Measurements from ENCODE around the gene THSD7A.

THSD7A gene

GRCh38 chr7:11505471-11505985, 326.5 kb downstream of the THSD7A start:
- DNase-seq: no peak

- DNase-seq: no peak
These were observed 339.7 kb downstream of the THSD7A start for GRCh38 chr7:11492307-11492706.

- no peak for DNase-seq
These were observed 340.2 kb downstream of the THSD7A start for GRCh38 chr7:11491811-11492210.

- no peak for DNase-seq
These were observed 342.7 kb downstream of the THSD7A start for GRCh38 chr7:11489280-11489679.

- DNase-seq: no peak
These were observed 345.7 kb downstream of the THSD7A start for GRCh38 chr7:11486271-11486670.

GRCh38 chr7:11485636-11486035, 346.4 kb downstream of the THSD7A start:
- no peak for DNase-seq

- DNase-seq: no peak
These were observed 351.9 kb downstream of the THSD7A start for GRCh38 chr7:11480143-11480542.

- no peak for DNase-seq
These were observed 353.1 kb downstream of the THSD7A start for GRCh38 chr7:11478882-11479281.

GRCh38 chr7:11478426-11478825, 353.6 kb downstream of the THSD7A start:
- DNase-seq: no peak

GRCh38 chr7:11474902-11475585, 357.0 kb downstream of the THSD7A start:
- DNase-seq: no peak

GRCh38 chr7:11473807-11474424, 358.1 kb downstream of the THSD7A start:
- DNase-seq: no peak

GRCh38 chr7:11473220-11473619, 358.8 kb downstream of the THSD7A start:
- no peak for DNase-seq

- DNase-seq: no peak
These were observed 359.4 kb downstream of the THSD7A start for GRCh38 chr7:11472646-11473045.

GRCh38 chr7:11471255-11471654, 360.7 kb downstream of the THSD7A start:
- no peak for DNase-seq

GRCh38 chr7:11469028-11469745, 362.8 kb downstream of the THSD7A start:
- no peak for DNase-seq

- DNase-seq: no peak
These were observed 365.4 kb downstream of the THSD7A start for GRCh38 chr7:11466517-11467105.

GRCh38 chr7:11464624-11465023, 367.4 kb downstream of the THSD7A start:
- DNase-seq: no peak

- no peak for DNase-seq
These were observed 370.1 kb downstream of the THSD7A start for GRCh38 chr7:11461946-11462345.

GRCh38 chr7:11458736-11459483, 373.1 kb downstream of the THSD7A start:
- DNase-seq: no peak

GRCh38 chr7:11457419-11457818, 374.6 kb downstream of the THSD7A start:
- no peak for DNase-seq

GRCh38 chr7:11456574-11456973, 375.4 kb downstream of the THSD7A start:
- DNase-seq: no peak

- DNase-seq: no peak
These were observed 379.5 kb downstream of the THSD7A start for GRCh38 chr7:11452476-11452875.

GRCh38 chr7:11450281-11450680, 381.7 kb downstream of the THSD7A start:
- DNase-seq: no peak

All from T-helper 9 cell (primary cell).